Suprapubic skin (tissue), 4 donors: ENCODE data around the gene TCP1. TPM values are rescaled to one million over a fixed set of nuclear protein-coding genes. Genes with fewer than 3 reads are reported as not detected.
A peak's percentile ranks its signal among the peaks of the same experiment; 100 is the strongest.
"Not testable (repeated sequence)": the region's sequence is repeated elsewhere in the genome, so short reads cannot be mapped to it uniquely, and the experiment has no call there.

Experiments
- DNase-seq, 2 donors: peaks; one replicate each; pipeline ENCODE4 v3.0.0-alpha.2; 2019; ENCODE audit warnings: low spot score in 2 of 2
- H3K27ac ChIP-seq: fragments of 200-600 bp; sonication (generic); one replicate; pipeline ENCODE4 v1.5.1; 2019
- H3K27me3 ChIP-seq: fragments of 200-600 bp; sonication (generic); one replicate; pipeline ENCODE4 v1.5.1; 2019
- H3K36me3 ChIP-seq: fragments of 200-600 bp; sonication (generic); one replicate; pipeline ENCODE4 v1.5.1; 2019
- H3K4me1 ChIP-seq: fragments of 200-600 bp; sonication (generic); one replicate; pipeline ENCODE4 v1.5.1; 2019
- H3K4me3 ChIP-seq: fragments of 200-600 bp; sonication (generic); one replicate; pipeline ENCODE4 v1.5.1; 2019; ENCODE audit warnings: mild to moderate bottlenecking
- H3K9me3 ChIP-seq: fragments of 200-600 bp; sonication (generic); one replicate; pipeline ENCODE4 v1.5.1; 2019
- EP300 ChIP-seq: sonication (generic); formaldehyde crosslinking; IDR thresholded peaks from one replicate; pipeline ENCODE4 v1.6.1; 2017; ENCODE audit warnings: antibody characterized with exemption
- POLR2A ChIP-seq, 2 donors: fragments of 450-650 bp; IDR thresholded peaks; one replicate each; pipeline ENCODE4 v1.6.1; 2017; ENCODE audit warnings: antibody characterized with exemption in 2 of 2, mild to moderate bottlenecking in 2 of 2, moderate library complexity in 2 of 2
- POLR2AphosphoS5 ChIP-seq, 3 donors: sonication (generic); formaldehyde crosslinking; IDR thresholded peaks; one replicate each; pipeline ENCODE4 v1.6.1; 2017; ENCODE audit warnings: antibody characterized with exemption in 3 of 3
- WGBS: methylation state at CpG from one replicate; pipeline ENCODE4 v1.1.5; 2018; 5-methylcytosine and 5-hydroxymethylcytosine counted together
- total RNA-seq, 4 donors: library from RNA; depleted of rRNA; stranded (reverse); fragments of >200 nt; gene quantifications; one replicate each; pipeline ENCODE4 v1.1.0, GENCODE V29; 2016
- TF ChIP-seq, protein P1 (sequence below), 2 donors: fragments of 200-600 bp in 1 of 2; fragments of 450-650 bp in 1 of 2; sonication (generic) in 1 of 2; IDR thresholded peaks; one replicate each; pipeline ENCODE4 v1.5.1; 2016 to 2019; ENCODE audit warnings: antibody characterized with exemption in 2 of 2, mild to moderate bottlenecking in 1 of 2, moderate library complexity in 1 of 2

The TCP1 gene
- total RNA-seq, 4 donors from 2014 or later = 133 to 150 (median 139) TPM

DNA sequence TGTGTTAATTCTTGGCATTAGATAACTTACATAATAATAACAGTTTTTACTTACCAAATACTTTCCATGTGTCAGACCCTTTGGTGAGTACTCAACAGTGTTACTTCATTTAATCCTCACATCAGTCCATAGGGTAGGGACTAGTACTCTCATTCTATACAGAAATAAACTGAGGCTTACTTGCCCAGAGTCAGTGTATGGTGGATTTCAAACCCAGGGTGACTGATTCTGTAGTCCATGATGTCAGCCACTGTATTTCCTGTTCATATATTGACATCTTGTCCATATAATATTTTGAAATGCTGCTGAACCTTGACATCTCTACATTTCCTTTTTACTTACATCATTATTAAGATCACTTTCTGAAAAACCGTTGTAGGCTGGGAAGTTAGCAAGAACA is 8.2 kb upstream of the TCP1 start:
- no peak for TF ChIP-seq EP300
- TF ChIP-seq, protein P1, sequence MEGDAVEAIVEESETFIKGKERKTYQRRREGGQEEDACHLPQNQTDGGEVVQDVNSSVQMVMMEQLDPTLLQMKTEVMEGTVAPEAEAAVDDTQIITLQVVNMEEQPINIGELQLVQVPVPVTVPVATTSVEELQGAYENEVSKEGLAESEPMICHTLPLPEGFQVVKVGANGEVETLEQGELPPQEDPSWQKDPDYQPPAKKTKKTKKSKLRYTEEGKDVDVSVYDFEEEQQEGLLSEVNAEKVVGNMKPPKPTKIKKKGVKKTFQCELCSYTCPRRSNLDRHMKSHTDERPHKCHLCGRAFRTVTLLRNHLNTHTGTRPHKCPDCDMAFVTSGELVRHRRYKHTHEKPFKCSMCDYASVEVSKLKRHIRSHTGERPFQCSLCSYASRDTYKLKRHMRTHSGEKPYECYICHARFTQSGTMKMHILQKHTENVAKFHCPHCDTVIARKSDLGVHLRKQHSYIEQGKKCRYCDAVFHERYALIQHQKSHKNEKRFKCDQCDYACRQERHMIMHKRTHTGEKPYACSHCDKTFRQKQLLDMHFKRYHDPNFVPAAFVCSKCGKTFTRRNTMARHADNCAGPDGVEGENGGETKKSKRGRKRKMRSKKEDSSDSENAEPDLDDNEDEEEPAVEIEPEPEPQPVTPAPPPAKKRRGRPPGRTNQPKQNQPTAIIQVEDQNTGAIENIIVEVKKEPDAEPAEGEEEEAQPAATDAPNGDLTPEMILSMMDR (IDR thresholded peaks at IDR 0.05) = no peak
- no peak for TF ChIP-seq POLR2A (IDR thresholded peaks at IDR 0.05)
- no peak for TF ChIP-seq POLR2AphosphoS5 (IDR thresholded peaks at IDR 0.05)
- WGBS = 74% methylated on average over 1 of the region's 1 CpG
- Histone ChIP-seq H3K4me1 (peaks cover 2% of the 10 kb centered on the region), H3K36me3 (peaks cover 64% of the 10 kb centered on the region), H3K4me3 (no peak overlapping the region), H3K27ac (no peak overlapping the region), H3K9me3 (no peaks in the 10 kb centered on the region), H3K27me3 (no peaks in the 10 kb centered on the region)
- no peak for DNase-seq

DNA sequence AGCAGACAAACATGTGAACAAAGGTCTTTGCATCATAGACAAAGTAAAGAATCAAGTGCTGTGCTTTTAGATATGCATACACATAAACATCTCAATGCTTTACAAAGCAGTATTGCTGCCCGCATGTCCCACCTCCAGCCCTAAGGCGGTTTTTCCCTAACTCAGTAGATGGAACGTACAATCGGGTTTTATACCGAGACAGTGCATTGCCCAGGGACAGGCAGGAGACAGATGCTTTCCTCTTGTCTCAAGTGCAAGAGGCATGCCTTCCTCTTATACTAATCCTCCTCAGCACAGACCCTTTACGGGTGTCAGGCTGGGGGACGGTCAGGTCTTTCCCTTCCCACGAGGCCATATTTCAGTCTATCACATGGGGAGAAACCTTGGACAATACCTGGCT is 5.6 kb upstream of the TCP1 start:
- not testable (repeated sequence) for H3K27me3 ChIP-seq, DNase-seq, H3K9me3 ChIP-seq, H3K4me3 ChIP-seq, H3K27ac ChIP-seq
- H3K36me3 ChIP-seq = peaks cover 64% of the 10 kb centered on the region
- H3K4me1 ChIP-seq = peaks cover 21% of the 10 kb centered on the region
- 58% methylated on average over 8 of the region's 8 CpGs for WGBS

DNA sequence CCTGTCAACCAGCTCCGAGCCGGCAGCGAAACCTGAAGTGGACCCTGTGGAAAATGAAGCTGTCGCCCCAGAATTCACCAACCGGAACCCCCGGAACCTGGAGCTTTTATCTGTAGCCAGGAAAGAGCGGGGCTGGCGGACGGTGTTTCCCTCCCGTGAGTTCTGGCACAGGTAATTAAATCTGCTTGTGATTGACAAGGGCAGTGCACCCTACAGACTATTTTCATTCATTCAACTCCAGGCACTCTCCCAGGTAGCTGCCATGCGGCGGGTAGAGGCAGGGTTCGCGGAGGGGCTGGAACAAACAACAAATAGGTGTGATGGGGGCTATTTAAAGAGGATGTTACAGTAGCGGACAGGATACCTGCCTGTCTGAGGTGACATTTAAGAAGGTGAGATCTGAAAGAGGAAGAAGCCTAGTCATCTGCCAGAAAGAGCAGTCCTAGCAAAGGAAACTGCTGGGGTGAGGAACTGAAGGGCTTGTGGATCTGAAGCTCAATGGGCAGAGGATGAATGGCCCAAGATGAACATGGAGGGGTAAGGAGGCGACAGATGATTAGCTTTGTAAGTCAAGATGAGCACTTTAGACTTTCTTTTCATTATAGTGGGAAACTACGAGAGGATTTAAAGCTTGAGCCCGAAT is 1.7 kb upstream of the TCP1 start:
- Histone ChIP-seq H3K4me3 (peak overlapping the region; percentile 79), H3K9me3 (no peaks in the 10 kb centered on the region), H3K27me3 (no peaks in the 10 kb centered on the region), H3K27ac (peak overlapping the region; percentile 91), H3K36me3 (peaks cover 28% of the 10 kb centered on the region), H3K4me1 (peaks cover 40% of the 10 kb centered on the region)
- TF ChIP-seq POLR2AphosphoS5 (IDR thresholded peaks at IDR 0.05) = no peak
- no peak for TF ChIP-seq POLR2A (IDR thresholded peaks at IDR 0.05)
- no peak for TF ChIP-seq EP300
- WGBS = 19% methylated on average over 12 of the region's 18 CpGs
- DNase-seq = peak in 1 of 2 donors; percentile 70

DNA sequence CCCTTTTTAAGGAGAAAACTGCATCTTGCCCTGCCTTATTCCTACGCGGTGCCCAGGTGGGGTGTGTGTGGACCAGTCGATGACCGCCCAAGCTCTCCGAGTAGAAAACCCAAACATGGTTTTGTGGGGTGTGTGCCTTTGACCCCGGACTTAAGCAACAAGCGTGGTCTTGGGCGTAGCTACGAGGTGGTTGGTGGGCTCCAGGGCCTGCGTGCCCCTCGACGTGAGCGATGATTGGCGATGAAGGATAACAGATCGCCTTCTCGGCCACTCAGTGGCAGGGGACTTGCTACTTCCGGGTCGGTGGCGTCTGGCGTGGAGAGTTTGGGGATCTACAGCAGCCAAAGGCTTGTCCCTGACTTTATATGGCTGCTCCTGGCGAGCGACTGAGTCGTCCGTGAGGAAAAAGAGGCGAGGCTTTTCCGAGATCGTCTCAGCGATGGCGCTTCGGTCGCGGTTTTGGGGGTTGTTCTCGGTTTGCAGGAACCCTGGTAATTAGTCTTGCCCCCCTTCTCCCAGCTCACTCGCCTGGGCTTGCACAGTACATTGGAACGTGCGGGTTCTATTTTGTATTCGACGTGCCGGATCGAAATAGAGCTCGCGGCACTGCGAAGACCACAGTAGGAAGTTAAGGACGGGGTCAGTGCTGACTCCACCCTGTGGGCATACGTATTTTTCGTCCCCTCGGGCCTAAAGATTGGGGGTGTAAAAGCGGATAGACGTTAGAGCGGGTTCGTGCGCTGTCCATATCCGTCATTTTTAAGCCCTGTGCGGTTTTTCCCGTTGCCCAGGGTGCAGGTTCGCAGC is 950 bp upstream of the TCP1 start, which contains the start of gene MRPL18:
Gene MRPL18, plus strand, starts transcription at position 319 of the 807 bp plus-strand sequence. Its CDS starts 121 bp downstream, at position 440.
- under 1% methylated on average over 53 of the region's 56 CpGs for WGBS
- H3K36me3 ChIP-seq = peaks cover 31% of the 10 kb centered on the region
- H3K4me1 ChIP-seq = peaks cover 45% of the 10 kb centered on the region
- H3K4me3 ChIP-seq = peak within 1 kb of the TSS; percentile 79
- DNase-seq = peak; percentile 98
- peak within 1 kb of the TSS; percentile 91 for H3K27ac ChIP-seq
- no peaks in the 10 kb centered on the region for H3K9me3 ChIP-seq
- no peaks in the 10 kb centered on the region for H3K27me3 ChIP-seq
- TF ChIP-seq POLR2A (IDR thresholded peaks at IDR 0.05) (peak in 1 of 2 donors; percentile 65), EP300 (no peak), POLR2AphosphoS5 (IDR thresholded peaks at IDR 0.05) (peak in 1 of 3 donors; percentile 66)
- TF ChIP-seq, protein P1 (IDR thresholded peaks at IDR 0.05) = no peak

DNA sequence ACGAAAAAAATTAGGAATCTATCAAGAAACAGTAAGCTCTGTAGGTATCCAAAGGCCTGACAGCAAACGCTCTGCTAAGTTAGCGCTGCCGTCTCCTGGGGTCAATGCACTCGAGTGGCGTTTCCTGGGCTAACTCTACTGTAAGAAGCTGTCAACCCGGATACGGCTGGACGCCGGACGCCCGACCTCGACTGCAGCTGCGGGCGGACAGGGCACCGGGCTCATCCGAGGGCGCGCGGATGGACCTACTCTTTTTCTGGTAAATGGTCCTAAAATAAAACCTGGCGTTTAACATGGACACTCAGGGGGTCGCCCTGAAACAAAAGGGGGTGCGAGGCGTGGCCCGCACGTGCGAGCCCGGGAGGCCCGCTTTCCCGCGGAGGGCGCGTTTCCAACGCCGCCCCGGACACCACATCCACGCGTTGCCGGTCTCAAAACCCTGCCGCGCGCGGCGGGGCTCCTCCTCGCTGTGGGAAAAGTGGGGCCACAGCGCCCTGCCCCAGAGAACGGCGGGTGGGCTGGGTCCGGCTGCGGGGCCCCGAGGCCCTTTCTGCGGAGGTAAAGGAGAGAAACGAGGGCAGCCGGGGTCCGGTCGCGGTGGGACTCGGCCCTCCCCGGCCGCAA is 537 bp downstream of the TCP1 start:
- under 1% methylated on average over 41 of the region's 60 CpGs for WGBS
- Histone ChIP-seq H3K4me1 (peaks cover 45% of the 10 kb centered on the region), H3K27me3 (no peaks in the 10 kb centered on the region), H3K27ac (peak overlapping the region; percentile 91), H3K4me3 (peak overlapping the region; percentile 79), H3K36me3 (peaks cover 31% of the 10 kb centered on the region), H3K9me3 (no peaks in the 10 kb centered on the region)
- peak in 1 of 2 donors; percentile 76 for DNase-seq
- TF ChIP-seq POLR2A (IDR thresholded peaks at IDR 0.05) (no peak), POLR2AphosphoS5 (IDR thresholded peaks at IDR 0.05) (no peak), EP300 (no peak)
- TF ChIP-seq, protein P1 (IDR thresholded peaks at IDR 0.05) = no peak

DNA sequence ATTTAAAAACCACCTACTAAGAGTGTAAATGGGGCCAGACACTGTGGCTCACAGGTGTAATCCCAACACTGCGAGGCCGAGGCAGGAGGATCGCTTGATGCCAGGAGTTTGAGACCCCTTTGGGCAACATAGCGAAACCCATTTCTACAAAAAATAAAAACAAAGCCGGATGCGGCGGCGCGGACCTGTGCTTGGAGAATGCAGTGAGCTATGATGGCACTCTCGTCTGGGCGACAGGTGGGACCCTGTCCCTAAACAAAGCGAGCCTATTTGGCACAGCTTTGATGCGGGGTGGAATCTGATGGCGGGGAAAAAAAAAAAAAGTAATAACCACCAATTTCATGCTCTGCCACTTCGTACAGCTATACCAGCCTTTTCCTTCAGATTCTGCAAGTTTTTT is 1.1 kb downstream of the TCP1 start:
- H3K36me3 ChIP-seq = peaks cover 34% of the 10 kb centered on the region
- TF ChIP-seq, protein P1 (IDR thresholded peaks at IDR 0.05) = no peak
- TF ChIP-seq POLR2AphosphoS5 (IDR thresholded peaks at IDR 0.05) (no peak), POLR2A (IDR thresholded peaks at IDR 0.05) (no peak), EP300 (no peak)

More for the DNA sequence above, 1.1 kb downstream of the TCP1 start:
- peak overlapping the region; percentile 91 for H3K27ac ChIP-seq
- peak overlapping the region; percentile 79 for H3K4me3 ChIP-seq
- H3K27me3 ChIP-seq = no peaks in the 10 kb centered on the region
- H3K4me1 ChIP-seq = peaks cover 49% of the 10 kb centered on the region
- no peaks in the 10 kb centered on the region for H3K9me3 ChIP-seq
- 25% methylated on average over 15 of the region's 15 CpGs for WGBS
- DNase-seq = no peak
